HG03108 (cell line): ENCODE data around the gene APBB2.
"Not testable (repeated sequence)": the region's sequence is repeated elsewhere in the genome, so short reads cannot be mapped to it uniquely, and the experiment has no call there.

Experiments
- ATAC-seq: cut with Tn5 transposase; IDR thresholded peaks from one replicate; pipeline ENCODE4 v1.9.1; 2021; ENCODE audit warnings: moderate library complexity; ENCODE audit not compliant: unreplicated experiment

Gene APBB2

DNA sequence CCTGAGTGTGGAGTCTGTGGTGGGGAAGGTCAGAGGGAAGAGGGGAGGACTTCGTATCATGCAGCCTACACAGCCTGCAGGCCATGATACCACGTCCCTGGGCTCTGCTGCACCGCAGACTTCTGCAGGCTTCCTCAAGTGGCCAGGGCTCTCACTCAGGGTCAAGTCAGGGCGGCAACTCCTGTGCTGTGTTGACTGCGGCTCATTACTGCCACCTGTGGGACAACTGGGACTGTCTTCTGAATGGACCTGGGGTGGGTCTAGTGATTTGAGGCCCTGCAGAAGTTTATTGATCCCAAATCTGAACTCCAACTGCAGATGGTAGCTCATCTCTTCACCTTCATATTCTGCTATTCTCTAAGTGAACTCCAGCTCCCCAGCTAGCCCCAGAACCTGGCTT is 297.5 kb downstream of the APBB2 start:
- no peak for ATAC-seq

DNA sequence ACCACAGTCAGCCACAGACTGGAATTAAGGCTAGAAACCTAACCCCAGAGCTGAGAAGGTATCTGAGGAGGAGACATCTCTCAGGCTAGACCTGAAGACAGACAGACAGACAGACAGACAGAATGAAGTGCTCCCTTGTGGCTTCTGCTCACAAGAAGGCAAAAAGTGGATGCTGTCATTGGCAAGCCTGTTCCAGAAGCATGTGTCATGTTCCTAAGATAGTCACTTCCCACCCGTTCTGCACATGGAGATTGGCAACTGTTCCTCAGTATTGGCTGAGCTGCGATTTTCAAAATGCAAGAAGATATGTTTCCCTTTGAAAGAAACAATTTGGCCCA is 298.2 kb downstream of the APBB2 start:
- no peak for ATAC-seq

DNA sequence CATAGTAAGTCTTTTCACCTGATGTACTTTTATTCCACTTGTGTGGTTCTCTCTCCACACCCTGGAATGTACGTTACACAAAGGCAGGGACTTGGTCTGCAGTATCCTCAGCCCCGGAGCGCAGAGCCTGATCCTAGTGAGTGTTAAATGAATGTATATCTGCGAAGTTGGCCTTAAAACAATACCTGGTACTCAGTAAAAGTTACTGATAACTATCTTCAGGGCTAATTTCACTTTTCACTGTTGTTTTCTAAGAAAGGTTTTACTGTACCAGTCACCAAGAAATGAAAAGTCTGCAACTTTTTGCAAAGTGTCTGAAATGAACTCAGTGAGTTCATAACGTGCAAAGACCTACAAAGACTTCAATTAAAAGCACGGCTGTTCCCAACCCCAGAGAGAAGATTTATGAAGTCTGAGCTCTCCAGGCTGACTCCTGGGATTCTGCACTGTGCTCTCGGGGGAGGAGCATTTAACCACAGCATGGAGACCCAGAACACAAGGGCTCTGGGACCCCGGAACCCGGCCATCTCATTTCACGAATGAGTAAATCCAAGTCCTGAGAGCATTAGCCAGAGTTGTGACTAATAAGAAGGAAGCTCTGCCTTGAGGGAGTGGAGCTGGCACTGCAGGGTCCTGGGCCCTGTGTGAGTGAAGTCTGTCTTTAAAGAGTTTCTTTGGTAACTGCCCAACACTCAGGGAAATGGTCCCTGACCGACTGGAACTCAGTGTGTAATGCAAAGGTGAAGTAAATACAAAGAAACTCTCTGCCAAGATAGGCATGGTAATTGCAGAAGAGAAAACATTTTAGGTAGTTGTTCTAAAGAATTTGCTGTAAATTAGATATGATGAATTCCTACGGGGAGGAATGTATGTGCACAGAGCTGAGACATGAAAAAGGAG is 298.8 kb downstream of the APBB2 start:
- ATAC-seq: no peak

DNA sequence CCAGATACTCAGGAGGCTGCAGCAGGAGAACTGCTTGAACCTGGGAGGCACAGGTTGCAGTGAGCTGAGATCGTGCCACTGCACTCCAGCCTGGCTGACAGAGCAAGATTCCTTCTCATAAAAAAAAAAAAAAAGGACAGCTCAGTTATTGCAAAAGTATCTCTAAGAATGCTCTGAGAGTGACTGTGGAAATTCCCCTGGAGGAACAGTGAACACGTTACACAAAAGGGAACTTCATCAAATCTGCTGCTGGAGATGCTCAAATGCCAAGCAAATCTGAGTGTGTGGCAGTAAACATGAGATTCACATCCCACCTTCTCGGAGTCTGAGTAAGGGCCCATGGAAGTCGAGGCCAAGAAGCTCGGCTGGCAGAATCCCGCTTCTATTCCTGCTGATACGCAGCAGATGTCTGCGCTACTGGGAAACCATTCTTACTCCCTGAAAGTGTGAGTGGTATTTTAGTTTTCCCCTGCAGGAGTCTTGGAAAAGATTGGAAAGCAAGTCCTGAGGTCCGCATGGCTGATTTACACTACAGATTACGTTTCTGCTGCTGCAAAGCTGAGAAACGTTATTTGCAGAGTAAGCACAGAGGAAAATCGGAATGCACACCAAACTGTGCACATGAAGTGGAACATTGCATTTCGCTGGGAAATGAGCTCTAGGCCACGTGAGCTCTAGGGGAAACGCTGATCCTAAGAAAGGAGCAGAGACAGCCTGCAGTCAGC is 301.7 kb downstream of the APBB2 start:
- no peak for ATAC-seq

DNA sequence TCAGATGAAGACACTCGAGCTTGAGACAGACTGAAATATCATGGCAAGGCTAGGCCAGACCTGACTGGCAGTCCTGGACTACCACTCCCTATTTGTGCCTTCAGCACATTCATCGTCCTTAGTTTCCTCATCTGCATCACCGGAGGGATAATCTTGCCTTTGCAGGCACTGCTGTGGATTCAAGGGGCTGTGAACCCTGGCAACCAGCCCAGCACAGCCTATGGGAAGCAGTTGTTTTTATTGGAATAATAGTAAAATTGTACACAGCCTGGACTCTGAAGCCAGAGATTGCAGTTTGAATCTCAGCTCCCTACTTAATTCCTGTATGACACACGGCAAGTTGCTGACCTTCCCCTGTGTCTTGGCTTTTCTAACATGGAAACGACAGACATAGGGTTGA is 303.6 kb downstream of the APBB2 start:
- no peak for ATAC-seq

DNA sequence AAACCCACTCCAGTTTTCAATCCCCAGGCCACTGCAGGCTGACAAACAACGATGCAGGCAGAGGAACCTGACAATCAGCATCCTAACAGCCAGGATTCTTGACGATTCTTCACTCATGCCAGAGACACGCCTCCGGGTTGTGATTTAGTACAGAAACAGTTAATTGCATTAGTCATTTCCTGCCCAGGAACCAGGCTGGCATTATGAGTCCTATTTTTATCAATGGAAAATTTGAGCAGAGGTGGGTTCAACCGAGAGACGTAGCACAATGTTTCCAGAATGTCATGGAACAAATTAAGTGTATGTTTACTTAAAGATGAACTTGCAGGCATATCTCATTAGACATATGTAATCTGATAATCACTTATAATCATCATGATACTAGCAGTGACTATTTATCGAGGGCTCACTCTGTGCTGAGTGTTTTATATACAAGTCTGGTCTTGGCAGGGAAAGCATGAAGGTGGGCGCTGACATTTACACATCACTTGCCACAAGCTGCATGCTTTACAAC is 304.9 kb downstream of the APBB2 start:
- no peak for ATAC-seq

DNA sequence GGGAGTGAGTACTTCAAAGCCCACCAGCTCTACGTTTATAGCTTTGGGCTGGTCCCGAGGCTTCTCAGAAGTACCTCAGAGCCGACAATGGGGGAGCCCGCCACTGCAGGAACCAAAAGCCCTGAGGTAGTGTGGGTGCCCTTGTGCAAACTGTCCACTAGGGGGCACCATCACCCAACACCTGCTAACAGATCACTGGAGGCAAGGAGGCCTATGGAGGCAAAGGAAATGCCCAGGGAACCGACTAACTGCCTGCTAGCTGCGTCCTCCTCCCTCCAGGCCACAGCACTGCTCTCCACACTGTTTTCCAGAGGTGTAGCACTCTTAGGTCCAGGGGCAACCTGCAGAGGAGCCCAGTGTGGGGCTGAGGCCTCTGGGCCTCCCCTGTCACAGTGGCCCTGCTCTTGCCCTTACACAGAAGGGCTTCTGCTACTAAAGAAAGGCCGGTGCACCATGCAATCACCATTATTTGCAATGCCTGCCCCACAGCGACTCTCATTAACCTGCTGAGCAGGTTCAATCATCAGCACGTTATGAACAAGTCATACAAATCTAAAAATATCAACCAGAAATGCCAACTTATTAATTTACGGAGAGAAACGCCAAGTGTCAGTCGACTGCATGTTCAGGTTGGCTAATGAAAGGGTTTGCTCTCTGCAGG is 305.5 kb downstream of the APBB2 start:
- ATAC-seq: peak; percentile 82

DNA sequence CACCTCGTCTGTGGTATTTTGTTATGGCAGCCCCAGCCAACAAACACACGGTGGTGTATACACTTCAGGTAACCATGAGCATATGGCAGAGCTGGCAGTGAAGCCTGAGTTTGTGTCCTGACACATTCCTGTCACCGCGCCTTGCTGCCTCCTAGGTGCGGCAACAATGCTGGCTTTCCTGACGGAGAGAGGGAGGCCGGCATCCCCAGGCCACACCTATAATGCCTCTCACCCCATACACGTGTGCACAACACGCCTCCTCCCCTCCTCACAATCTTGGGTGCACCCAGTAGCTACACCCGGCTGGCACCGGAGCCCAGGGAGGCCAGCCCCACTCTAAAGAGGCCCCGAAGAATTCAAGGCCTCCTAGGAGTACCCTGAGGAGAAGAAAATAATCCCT is 306.0 kb downstream of the APBB2 start:
- ATAC-seq: no peak

DNA sequence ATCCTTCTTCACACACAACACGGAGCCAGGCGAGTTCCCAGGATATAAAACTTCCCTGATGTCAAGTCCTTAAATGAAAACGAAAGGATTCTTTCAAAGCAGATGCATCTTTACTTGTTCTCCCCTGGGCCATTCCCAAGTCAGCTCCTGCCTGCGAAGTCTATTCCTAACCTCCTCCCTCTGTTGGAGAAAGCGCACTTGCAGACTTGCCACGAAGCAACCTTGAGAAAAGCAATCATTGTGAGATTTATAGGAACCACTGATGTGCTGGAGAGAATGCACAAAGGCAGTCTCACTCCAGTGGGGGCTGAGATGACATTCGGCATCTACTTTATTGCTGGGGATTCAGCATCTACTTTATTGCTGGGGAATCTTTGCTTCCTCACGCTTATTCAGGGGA is 308.9 kb downstream of the APBB2 start:
- no peak for ATAC-seq

DNA sequence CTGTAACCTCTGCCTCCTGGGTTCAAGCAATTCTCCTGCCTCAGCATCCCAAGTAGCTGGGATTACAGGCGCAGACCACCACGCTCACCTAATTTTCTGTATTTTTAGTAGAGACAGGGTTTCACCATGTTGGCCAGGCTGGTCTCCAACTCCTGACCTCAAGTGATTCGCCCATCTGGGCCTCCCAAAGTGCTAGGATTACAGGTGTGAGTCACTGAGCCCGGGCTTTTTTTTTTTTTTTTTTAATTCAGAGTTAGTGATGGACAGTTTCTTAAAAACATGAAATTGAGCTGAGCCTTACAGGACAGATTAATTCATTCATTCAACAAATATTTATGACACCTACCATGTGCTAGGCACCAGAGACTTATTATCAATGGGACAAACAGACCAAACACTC is 313.8 kb downstream of the APBB2 start:
- ATAC-seq: not testable (repeated sequence)

DNA sequence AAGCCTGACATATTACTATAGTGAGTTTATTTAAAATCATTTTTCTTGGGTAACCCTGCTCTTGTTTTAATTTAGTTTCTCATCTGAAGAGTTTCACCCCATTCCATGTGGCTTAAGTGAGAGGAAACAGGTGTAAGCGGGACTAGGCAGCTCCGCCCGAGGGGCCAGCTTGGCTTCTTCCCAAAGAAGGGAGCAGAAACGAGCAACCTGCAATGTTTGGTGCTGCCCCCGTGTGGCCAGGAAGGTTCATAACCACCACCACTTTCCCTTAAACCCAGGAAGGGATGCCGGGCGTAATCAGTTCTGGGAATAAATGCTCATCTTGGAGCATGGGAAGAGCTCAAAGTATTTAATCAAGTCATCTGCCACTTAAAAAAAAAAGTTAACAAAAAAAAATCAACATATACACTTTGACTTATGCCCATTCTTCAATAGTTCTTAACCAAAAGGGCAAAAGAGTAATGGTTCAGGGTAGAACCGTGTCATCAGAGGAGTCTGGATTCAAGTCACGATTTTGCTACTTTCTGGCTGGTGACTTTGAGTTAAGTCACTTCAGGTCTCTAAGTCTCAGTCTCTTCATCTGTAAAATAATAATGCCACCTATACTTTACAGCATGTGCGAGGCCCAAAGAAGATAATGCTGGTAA is 316.7 kb downstream of the APBB2 start:
- ATAC-seq: peak; percentile 56

DNA sequence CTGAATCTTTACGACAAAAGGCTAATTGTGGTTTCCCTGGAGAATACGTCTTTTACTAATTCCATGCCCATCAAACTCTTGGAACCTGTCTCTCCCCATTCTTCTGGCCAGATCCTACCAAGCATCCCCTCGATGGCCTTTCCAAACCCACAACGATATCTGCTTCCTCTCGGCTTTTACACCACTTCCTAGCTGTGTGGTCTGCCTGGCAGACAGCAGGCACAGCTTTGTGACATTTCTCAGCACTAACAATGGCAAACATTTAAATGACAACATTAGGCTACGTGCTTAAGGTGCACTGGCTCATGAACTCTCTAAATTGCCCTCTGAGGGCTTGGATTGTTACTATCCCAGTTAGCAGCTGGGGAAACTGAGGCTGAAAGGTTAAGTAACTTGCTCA is 323.6 kb downstream of the APBB2 start:
- ATAC-seq: no peak

DNA sequence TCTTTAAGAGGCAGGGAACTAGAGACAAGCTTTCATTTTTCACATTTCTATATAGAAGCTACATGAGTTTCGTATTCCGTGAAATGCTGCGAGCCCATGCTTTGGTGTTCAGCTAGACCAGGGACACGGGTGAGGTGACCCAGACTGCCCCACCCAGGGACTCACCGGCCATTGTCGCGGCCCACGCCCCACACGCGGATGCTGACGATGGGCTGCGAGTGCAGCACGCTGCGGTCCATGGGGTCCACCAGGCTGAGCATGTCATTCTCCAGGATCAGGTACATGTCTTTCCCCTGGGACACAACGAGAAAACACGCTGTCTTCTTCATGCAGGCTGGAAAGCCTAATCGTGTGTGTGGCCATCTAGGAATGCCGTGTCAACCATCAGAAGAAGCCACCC is 324.1 kb downstream of the APBB2 start:
- ATAC-seq: no peak

DNA sequence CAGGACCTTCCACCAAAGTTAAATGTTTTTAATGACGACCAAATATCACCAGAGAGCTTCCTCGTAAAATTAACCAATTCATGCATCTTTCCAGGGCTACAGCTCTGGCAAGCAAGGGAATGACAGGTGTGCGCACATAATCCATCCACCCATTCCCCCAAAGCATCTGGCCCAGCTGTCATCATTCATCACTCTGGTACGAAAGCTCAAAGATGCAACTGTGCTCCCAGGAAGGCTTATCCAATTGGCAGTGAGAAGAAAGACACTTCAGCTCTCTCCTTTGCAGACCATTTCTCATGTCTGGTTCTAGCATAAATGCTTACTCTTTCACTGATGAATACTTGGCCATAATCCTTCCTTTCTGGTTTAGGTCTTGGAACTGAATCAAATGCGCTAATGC is 325.4 kb downstream of the APBB2 start:
- no peak for ATAC-seq

DNA sequence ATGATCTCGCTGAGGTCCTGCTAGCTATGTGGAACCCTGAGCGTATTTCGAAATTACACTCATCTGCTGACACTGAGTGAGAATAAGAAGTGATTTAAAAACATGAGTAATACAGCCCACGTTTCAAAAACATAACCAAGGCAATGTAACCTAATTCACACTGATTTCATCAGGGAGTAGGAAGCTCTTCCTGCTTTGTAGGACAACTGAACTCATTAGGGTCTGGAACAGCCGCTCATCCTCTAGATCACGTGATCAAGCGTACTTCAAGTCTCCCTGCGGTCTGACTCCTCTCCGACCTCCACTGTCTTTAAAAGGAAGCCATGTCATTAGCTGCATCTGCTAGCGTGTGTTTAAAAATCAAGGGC is 326.6 kb downstream of the APBB2 start:
- no peak for ATAC-seq

DNA sequence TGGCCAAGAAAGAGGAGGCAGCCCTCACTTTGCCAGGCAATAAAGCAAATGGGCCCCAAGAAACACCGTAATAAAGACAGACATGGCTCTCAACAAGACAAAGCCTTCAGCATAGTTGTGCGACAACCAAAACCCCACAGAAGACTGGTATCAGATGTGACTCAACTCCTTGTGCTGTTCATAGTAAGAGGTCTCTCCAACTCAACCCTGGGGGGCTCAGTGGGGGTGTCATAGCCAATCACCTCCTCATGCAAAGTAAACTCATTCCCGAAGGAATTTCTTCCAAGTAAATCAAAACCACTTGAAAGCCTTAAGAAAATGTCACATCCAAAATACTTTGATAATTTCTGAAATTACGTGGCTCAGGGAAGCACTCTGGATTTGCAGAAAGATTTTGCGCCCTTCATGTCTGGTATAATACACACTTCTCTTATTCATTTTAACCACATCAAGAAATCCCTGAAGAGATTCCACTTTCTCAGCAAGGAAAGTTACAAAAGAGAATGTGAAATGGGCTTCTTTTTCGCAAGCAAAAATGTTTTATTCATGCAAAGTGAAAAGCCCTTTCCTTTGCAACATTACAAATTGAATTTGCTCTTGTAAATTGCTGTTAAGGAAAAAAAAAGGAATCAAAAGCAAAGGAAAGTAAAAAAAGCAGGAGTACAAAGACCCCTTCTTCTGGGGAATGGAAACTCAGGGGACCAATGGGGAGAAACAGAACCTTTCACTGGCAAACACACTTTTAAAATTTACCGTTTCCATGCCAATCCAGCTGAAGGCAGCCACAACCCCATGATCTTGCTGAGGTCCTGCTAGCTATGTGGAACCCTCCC is 327.2 kb downstream of the APBB2 start:
- ATAC-seq: no peak

DNA sequence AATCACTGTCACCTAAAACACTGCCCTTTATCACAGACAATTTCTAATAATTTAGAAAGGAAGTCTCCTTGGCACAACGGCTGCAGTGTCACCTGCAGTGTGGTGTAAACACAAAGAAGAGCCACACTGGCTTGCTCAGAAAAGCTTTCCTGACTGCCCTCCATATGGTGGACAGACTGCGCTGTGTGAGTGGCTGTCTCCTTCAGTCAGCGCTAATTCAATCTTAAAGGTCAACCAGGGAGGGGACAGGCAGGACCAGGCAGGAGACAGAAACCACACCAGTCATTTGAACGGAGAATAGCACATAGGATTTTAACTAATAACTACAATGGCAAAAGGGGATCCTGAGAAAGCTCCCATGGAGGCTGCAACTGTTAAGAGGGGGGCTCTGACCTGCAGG is 332.5 kb downstream of the APBB2 start:
- no peak for ATAC-seq

DNA sequence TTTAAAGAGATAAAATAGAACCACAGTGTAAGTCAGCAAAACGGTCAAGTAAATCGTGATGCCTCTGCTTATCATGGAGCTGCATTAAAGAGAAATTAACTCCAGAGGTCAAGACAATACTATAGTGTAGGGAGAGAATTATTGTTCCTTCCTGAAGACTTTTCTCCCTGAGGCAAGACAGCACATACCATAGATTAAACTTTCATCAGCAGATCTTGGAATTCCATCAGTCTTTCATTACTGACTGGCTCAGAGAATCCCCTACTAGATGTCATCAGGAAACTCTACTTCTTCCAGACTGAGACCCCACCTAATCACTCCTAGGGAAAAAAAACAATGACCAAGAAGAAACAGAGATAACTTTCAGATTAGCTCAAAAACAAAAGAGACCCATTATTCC is 333.2 kb downstream of the APBB2 start:
- no peak for ATAC-seq

DNA sequence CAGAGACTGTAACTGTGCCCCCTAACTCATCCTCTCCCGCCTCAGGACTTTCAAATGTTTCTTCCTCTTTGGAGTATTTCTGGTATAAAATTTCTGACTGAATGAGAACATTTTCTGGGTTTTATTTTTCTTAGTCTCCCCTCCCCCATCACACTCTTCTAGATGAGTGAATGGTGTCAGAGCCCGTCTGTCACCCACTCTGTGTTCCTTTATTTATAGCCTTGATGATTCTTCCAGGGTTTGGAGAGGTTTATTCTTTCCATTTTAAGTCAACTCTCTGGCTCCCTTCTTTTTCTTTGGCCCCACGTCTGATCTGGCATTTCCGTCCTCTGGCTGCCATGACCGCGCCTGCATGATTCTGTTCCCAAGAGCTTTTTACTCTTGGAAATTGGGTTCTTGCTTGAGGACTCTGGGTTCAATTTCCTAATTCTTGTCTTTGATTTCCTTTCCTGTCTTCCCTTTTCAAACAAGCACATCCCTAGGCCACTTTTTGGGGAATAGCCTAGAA is 335.7 kb downstream of the APBB2 start:
- no peak for ATAC-seq

DNA sequence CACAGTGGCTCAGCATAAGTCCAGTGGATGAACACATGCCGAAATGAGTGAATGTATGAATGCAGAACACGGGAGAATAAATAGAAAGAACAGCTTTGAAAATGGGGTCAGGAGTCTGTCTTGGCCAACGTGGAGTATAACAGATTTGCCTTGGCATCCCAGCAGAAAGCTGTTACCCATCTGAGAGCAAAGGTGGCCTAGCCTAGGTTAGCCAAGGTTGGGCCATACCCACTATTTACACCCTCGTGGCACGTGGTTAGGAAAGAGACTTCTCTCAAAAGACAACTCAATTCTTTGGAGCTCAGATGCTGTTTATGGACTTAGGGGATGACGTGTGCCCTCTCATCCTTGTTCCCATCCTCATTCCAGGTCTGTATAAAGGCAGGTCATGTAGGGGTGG is 337.3 kb downstream of the APBB2 start:
- no peak for ATAC-seq
